ENCODE results near the gene STXBP5.

STXBP5 gene

GRCh38 chr6:147384737-147385710 is 180.8 kb downstream of the STXBP5 start:
- DNase-seq = no peak

GRCh38 chr6:147389463-147389862 is 185.2 kb downstream of the STXBP5 start:
- no peak for DNase-seq

- DNase-seq = no peak
Observed at GRCh38 chr6:147390909-147391536, 186.8 kb downstream of the STXBP5 start.

GRCh38 chr6:147392917-147393625 is 188.9 kb downstream of the STXBP5 start:
- no peak for DNase-seq

GRCh38 chr6:147395158-147395557 is 190.9 kb downstream of the STXBP5 start:
- DNase-seq = no peak

- DNase-seq = no peak
Observed at GRCh38 chr6:147397306-147397705, 193.1 kb downstream of the STXBP5 start.

- DNase-seq = no peak
Observed at GRCh38 chr6:147400968-147401367, 196.8 kb downstream of the STXBP5 start.

- DNase-seq = no peak
Observed at GRCh38 chr6:147401779-147402178, 197.6 kb downstream of the STXBP5 start.

GRCh38 chr6:147406783-147407182 is 202.6 kb downstream of the STXBP5 start:
- no peak for DNase-seq

GRCh38 chr6:147407571-147407970 is 203.4 kb downstream of the STXBP5 start:
- DNase-seq = no peak

- DNase-seq = no peak
Observed at GRCh38 chr6:147416622-147417021, 212.4 kb downstream of the STXBP5 start.

- DNase-seq = no peak
Observed at GRCh38 chr6:147417954-147418353, 213.7 kb downstream of the STXBP5 start.

GRCh38 chr6:147418523-147418922 is 214.3 kb downstream of the STXBP5 start:
- DNase-seq = no peak

- no peak for DNase-seq
Observed at GRCh38 chr6:147421903-147422302, 217.7 kb downstream of the STXBP5 start.

GRCh38 chr6:147423111-147423510 is 218.9 kb downstream of the STXBP5 start:
- DNase-seq = no peak

- DNase-seq = no peak
Observed at GRCh38 chr6:147429794-147430193, 225.6 kb downstream of the STXBP5 start.

- no peak for DNase-seq
Observed at GRCh38 chr6:147430811-147431210, 226.6 kb downstream of the STXBP5 start.

GRCh38 chr6:147434076-147434475 is 229.9 kb downstream of the STXBP5 start:
- no peak for DNase-seq

GRCh38 chr6:147434516-147434915 is 230.3 kb downstream of the STXBP5 start:
- no peak for DNase-seq

GRCh38 chr6:147437615-147438014 is 233.4 kb downstream of the STXBP5 start:
- no peak for DNase-seq

- DNase-seq = no peak
Observed at GRCh38 chr6:147438758-147439528, 234.7 kb downstream of the STXBP5 start.

Measured in activated CD8-positive, alpha-beta memory T cell treated with anti-CD3 and anti-CD28 coated beads for 24 hours (primary cell).